ENCODE results near the gene CNPY2. TPM values are rescaled to one million over a fixed set of nuclear protein-coding genes. Genes with fewer than 3 reads are reported as not detected.
"Not testable (repeated sequence)": the region's sequence is repeated elsewhere in the genome, so short reads cannot be mapped to it uniquely, and the experiment has no call there.

The CNPY2 gene
- 10 to 100 TPM; 86.3 to 99.0 (median 95.9) TPM for polyA plus RNA-seq

GRCh38 chr12:56315622-56316473 is at the start of gene CNPY2:
Gene CNPY2, minus strand, starts transcription at chr12:56315988. Its CDS starts 771 bp downstream, at chr12:56315217.
- WGBS, 3 donors: 0 to 1% (median 0%) methylated on average over 62 of the region's 62 CpGs
- H3K27ac ChIP-seq (ENCODE audit: low read depth, low read length): no peak within 1 kb of the TSS

- H3K27ac ChIP-seq (ENCODE audit: low read depth, low read length): no peak within 1 kb of the TSS
- WGBS, 3 donors: 91 to 95% (median 94%) methylated on average over 10 of the region's 10 CpGs
Measured at GRCh38 chr12:56362130-56363059, 46.6 kb upstream of the CNPY2 start, which contains the start of gene APOF. Gene APOF, minus strand, starts transcription at chr12:56362857. Its CDS starts 112 bp downstream, at chr12:56362745.

- WGBS, 3 donors: 78 to 87% (median 84%) methylated on average over 8 of the region's 8 CpGs
- H3K27ac ChIP-seq (ENCODE audit: low read depth, low read length): no peak overlapping the region
Measured at GRCh38 chr12:56361487-56362129, 45.8 kb upstream of the CNPY2 start.

GRCh38 chr12:56359851-56360767 is 44.3 kb upstream of the CNPY2 start, which contains the start of gene STAT2:
Gene STAT2, minus strand, starts transcription at chr12:56360107. Its CDS starts 3,536 bp downstream, at chr12:56356571.
- H3K27ac ChIP-seq (ENCODE audit: low read depth, low read length): no peak within 1 kb of the TSS
- 0% methylated on average over 53 to 54 of the region's 54 CpGs for WGBS, 3 donors

- H3K27ac ChIP-seq (ENCODE audit: low read depth, low read length): no peak overlapping the region
- 0 to 24% (median 4%) methylated on average over 1 of the region's 1 CpG for WGBS, 3 donors
Measured at GRCh38 chr12:56358836-56359532, 43.2 kb upstream of the CNPY2 start.

- no peak overlapping the region for H3K27ac ChIP-seq (ENCODE audit: low read depth, low read length)
- WGBS, 3 donors: 97 to 100% (median 100%) methylated on average over 2 of the region's 2 CpGs
Measured at GRCh38 chr12:56351325-56351724, 35.5 kb upstream of the CNPY2 start.

- WGBS, 3 donors: 78 to 93% (median 93%) methylated on average over 2 of the region's 2 CpGs
- no peak overlapping the region for H3K27ac ChIP-seq (ENCODE audit: low read depth, low read length)
Measured at GRCh38 chr12:56350662-56351061, 34.9 kb upstream of the CNPY2 start.

GRCh38 chr12:56348776-56349175 is 33.0 kb upstream of the CNPY2 start:
- no peak overlapping the region for H3K27ac ChIP-seq (ENCODE audit: low read depth, low read length)
- WGBS, 3 donors: 93 to 98% (median 97%) methylated on average over 5 of the region's 5 CpGs

GRCh38 chr12:56347255-56347654 is 31.5 kb upstream of the CNPY2 start:
- 92 to 94% (median 94%) methylated on average over 9 of the region's 9 CpGs for WGBS, 3 donors
- H3K27ac ChIP-seq (ENCODE audit: low read depth, low read length): not testable (repeated sequence)

GRCh38 chr12:56346675-56347074 is 30.9 kb upstream of the CNPY2 start:
- no peak overlapping the region for H3K27ac ChIP-seq (ENCODE audit: low read depth, low read length)
- WGBS, 3 donors: 72 to 85% (median 84%) methylated on average over 7 of the region's 7 CpGs

GRCh38 chr12:56342290-56342689 is 26.5 kb upstream of the CNPY2 start:
- H3K27ac ChIP-seq (ENCODE audit: low read depth, low read length): not testable (repeated sequence)
- WGBS, 3 donors: 99 to 100% (median 100%) methylated on average over 2 of the region's 2 CpGs

- WGBS, 3 donors: 17 to 35% (median 24%) methylated on average over 1 of the region's 1 CpG
- H3K27ac ChIP-seq (ENCODE audit: low read depth, low read length): no peak overlapping the region
Measured at GRCh38 chr12:56341616-56342015, 25.8 kb upstream of the CNPY2 start.

GRCh38 chr12:56339158-56339422 is 23.3 kb upstream of the CNPY2 start:
- H3K27ac ChIP-seq (ENCODE audit: low read depth, low read length): no peak overlapping the region
- 75 to 88% (median 83%) methylated on average over 1 of the region's 1 CpG for whole genome bisulfite sequencing, 3 donors

GRCh38 chr12:56338308-56339157 is 22.7 kb upstream of the CNPY2 start, which contains the start of gene IL23A:
Gene IL23A, plus strand, starts transcription at chr12:56338884. Its CDS starts 161 bp downstream, at chr12:56339045.
- WGBS, 3 donors: 33 to 55% (median 44%) methylated on average over 9 of the region's 9 CpGs
- H3K27ac ChIP-seq (ENCODE audit: low read depth, low read length): no peak within 1 kb of the TSS

GRCh38 chr12:56337753-56338251 is 22.0 kb upstream of the CNPY2 start:
- 67 to 87% (median 72%) methylated on average over 8 of the region's 8 CpGs for WGBS, 3 donors
- no peak overlapping the region for H3K27ac ChIP-seq (ENCODE audit: low read depth, low read length)
